ENCODE results near the gene RPUSD1.

GRCh38 chr16:768428-768827 lies 19.8 kb downstream of the RPUSD1 start:
- no peak for TF ChIP-seq EZH2phosphoT487 (IDR thresholded peaks at IDR 0.05; ENCODE audit: borderline replicate concordance, low read length)
- TF ChIP-seq, protein P1, sequence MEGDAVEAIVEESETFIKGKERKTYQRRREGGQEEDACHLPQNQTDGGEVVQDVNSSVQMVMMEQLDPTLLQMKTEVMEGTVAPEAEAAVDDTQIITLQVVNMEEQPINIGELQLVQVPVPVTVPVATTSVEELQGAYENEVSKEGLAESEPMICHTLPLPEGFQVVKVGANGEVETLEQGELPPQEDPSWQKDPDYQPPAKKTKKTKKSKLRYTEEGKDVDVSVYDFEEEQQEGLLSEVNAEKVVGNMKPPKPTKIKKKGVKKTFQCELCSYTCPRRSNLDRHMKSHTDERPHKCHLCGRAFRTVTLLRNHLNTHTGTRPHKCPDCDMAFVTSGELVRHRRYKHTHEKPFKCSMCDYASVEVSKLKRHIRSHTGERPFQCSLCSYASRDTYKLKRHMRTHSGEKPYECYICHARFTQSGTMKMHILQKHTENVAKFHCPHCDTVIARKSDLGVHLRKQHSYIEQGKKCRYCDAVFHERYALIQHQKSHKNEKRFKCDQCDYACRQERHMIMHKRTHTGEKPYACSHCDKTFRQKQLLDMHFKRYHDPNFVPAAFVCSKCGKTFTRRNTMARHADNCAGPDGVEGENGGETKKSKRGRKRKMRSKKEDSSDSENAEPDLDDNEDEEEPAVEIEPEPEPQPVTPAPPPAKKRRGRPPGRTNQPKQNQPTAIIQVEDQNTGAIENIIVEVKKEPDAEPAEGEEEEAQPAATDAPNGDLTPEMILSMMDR (conservative IDR thresholded peaks at IDR 0.05; ENCODE audit: low read depth, low read length), result no peak

Data from PC-3 (cell line).